ENCODE results near the gene INHBA. TPM values are rescaled to one million over a fixed set of nuclear protein-coding genes. Genes with fewer than 3 reads are reported as not detected.

Gene INHBA
- total RNA-seq, 1 donor from 2014 or later = 0.08 TPM

DNA sequence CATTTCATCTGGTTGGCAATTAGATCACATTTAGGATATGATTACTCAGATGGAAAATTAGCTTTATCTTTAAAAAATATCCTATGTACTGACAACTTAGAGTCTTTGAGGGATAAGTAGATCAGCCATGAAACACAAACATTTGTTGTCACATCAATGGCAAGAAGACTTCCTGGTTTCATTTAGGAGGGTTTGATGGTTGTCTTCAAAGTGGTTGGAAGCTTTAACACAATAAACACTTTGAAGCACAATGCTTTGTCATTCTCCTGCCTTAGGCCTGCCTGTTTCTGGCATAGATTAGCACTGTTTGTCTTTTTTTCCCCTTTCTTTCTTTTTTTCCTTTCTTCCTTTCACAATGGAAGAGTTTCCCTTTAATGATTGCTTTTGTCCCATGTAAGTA is 20.5 kb downstream of the INHBA start:
- DNase-seq (ENCODE audit: low spot score) = no peak
- Mint-ChIP-seq H3K27ac (ENCODE audit: unreplicated experiment) (no peak overlapping the region), H3K36me3 (ENCODE audit: low read depth, unreplicated experiment) (no peaks in the 10 kb centered on the region), H3K27me3 (ENCODE audit: unreplicated experiment) (no peaks in the 10 kb centered on the region), H3K4me1 (ENCODE audit: unreplicated experiment) (peaks cover 6% of the 10 kb centered on the region), H3K9me3 (ENCODE audit: unreplicated experiment) (no peaks in the 10 kb centered on the region), H3K4me3 (ENCODE audit: unreplicated experiment) (no peak overlapping the region)
- TF ChIP-seq, protein P1, sequence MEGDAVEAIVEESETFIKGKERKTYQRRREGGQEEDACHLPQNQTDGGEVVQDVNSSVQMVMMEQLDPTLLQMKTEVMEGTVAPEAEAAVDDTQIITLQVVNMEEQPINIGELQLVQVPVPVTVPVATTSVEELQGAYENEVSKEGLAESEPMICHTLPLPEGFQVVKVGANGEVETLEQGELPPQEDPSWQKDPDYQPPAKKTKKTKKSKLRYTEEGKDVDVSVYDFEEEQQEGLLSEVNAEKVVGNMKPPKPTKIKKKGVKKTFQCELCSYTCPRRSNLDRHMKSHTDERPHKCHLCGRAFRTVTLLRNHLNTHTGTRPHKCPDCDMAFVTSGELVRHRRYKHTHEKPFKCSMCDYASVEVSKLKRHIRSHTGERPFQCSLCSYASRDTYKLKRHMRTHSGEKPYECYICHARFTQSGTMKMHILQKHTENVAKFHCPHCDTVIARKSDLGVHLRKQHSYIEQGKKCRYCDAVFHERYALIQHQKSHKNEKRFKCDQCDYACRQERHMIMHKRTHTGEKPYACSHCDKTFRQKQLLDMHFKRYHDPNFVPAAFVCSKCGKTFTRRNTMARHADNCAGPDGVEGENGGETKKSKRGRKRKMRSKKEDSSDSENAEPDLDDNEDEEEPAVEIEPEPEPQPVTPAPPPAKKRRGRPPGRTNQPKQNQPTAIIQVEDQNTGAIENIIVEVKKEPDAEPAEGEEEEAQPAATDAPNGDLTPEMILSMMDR (IDR thresholded peaks at IDR 0.05; ENCODE audit: unreplicated experiment) = no peak

DNA sequence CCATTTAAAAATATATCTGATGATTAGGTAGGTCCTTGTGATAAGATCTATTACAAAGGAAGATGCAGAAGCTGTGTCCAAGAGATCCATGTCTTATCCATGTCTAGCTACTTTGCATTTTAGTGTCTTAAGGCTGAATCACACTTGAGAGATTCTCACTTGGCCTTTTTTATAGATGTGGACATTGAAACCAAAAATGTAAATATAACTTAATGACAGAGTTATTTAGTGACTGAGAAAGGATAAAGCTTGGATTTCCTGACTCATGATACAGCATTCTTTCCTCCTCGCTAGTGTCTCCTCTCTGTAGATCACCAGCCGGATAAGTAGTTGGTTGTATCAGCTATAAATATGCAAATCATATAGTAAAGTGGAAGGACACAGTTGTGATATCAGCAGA is 23.3 kb downstream of the INHBA start:
- Mint-ChIP-seq H3K27ac (ENCODE audit: unreplicated experiment) (no peak overlapping the region), H3K36me3 (ENCODE audit: low read depth, unreplicated experiment) (no peaks in the 10 kb centered on the region), H3K27me3 (ENCODE audit: unreplicated experiment) (no peaks in the 10 kb centered on the region), H3K4me3 (ENCODE audit: unreplicated experiment) (no peak overlapping the region), H3K4me1 (ENCODE audit: unreplicated experiment) (peaks cover 5% of the 10 kb centered on the region), H3K9me3 (ENCODE audit: unreplicated experiment) (no peaks in the 10 kb centered on the region)
- TF ChIP-seq, protein P1 (IDR thresholded peaks at IDR 0.05; ENCODE audit: unreplicated experiment) = no peak
- no peak for DNase-seq (ENCODE audit: low spot score)

DNA sequence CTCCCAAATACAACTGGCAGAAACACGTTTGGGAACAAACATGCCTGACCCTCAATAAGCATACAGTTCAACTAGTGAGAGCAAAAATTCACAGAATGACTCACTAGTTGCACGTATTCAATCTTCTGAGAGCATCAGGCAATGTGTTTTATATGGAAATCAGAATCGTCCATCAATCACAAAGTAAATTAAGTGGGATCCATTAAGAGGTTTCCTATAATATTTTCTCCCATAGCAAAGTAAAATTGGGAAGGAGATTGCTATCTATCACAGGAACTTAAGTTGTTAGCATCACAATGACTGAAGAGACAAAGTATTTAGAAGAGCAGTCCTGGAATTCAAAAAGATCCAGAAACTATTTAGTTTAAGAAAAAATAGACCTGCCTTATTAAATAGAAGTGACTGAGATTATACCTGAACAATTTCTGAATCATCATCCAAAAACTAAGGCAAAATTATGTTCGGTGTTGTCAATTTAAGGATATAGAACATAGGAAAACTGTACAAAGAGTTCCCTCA is 28.3 kb downstream of the INHBA start:
- no peaks in the 10 kb centered on the region for H3K9me3 Mint-ChIP-seq (ENCODE audit: unreplicated experiment)
- no peaks in the 10 kb centered on the region for H3K4me1 Mint-ChIP-seq (ENCODE audit: unreplicated experiment)
- TF ChIP-seq, protein P1 (IDR thresholded peaks at IDR 0.05; ENCODE audit: unreplicated experiment) = no peak
- no peak overlapping the region for H3K27ac Mint-ChIP-seq (ENCODE audit: unreplicated experiment)
- no peak overlapping the region for H3K4me3 Mint-ChIP-seq (ENCODE audit: unreplicated experiment)
- H3K27me3 Mint-ChIP-seq (ENCODE audit: unreplicated experiment) = no peaks in the 10 kb centered on the region
- DNase-seq (ENCODE audit: low spot score) = no peak
- no peaks in the 10 kb centered on the region for H3K36me3 Mint-ChIP-seq (ENCODE audit: low read depth, unreplicated experiment)

DNA sequence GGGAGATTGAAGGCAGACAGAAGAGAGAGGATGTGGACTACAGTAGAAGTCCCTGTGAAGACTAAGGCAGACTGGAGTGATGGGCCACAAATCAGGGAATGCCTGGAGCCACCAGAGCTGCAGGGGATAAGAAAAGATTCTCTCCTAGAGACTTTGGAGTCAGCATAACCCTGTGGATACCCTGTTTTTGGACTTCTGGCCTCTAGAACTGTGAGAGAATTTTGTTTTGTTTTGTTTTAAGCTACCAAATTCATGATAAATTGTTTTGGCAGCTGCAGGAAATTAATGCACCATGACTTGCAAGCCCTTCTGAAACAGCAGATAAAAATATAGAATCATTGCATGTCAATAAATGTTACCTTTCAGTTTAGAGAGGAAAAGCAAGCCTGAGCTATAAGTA is 41.3 kb downstream of the INHBA start:
- no peak overlapping the region for H3K4me3 Mint-ChIP-seq (ENCODE audit: unreplicated experiment)
- no peak overlapping the region for H3K27ac Mint-ChIP-seq (ENCODE audit: unreplicated experiment)
- H3K36me3 Mint-ChIP-seq (ENCODE audit: low read depth, unreplicated experiment) = no peaks in the 10 kb centered on the region
- no peaks in the 10 kb centered on the region for H3K4me1 Mint-ChIP-seq (ENCODE audit: unreplicated experiment)
- no peaks in the 10 kb centered on the region for H3K9me3 Mint-ChIP-seq (ENCODE audit: unreplicated experiment)
- no peak for DNase-seq (ENCODE audit: low spot score)
- TF ChIP-seq, protein P1 (IDR thresholded peaks at IDR 0.05; ENCODE audit: unreplicated experiment) = no peak
- no peaks in the 10 kb centered on the region for H3K27me3 Mint-ChIP-seq (ENCODE audit: unreplicated experiment)

DNA sequence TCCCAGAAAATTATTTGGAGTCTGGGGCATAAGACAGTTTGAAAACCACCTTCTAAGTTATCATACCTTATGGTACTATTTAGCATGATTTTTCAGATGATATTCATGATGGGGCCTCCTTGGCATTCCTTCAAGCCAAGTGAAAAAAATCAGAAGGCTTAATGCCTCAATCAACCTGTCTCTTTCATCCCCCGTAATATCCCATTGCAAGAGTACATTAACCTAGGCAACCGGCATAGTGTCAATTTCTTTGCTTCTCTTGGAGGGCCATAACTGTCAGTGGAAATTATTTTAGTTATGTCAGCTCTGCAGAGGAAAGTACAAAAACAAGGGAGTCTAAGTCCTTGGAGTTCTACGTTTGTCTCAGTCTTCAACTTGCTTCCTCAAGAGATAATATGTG is 43.4 kb downstream of the INHBA start:
- Mint-ChIP-seq H3K36me3 (ENCODE audit: low read depth, unreplicated experiment) (no peaks in the 10 kb centered on the region), H3K9me3 (ENCODE audit: unreplicated experiment) (no peaks in the 10 kb centered on the region), H3K27me3 (ENCODE audit: unreplicated experiment) (no peaks in the 10 kb centered on the region), H3K4me1 (ENCODE audit: unreplicated experiment) (no peaks in the 10 kb centered on the region), H3K27ac (ENCODE audit: unreplicated experiment) (no peak overlapping the region), H3K4me3 (ENCODE audit: unreplicated experiment) (no peak overlapping the region)
- TF ChIP-seq, protein P1 (IDR thresholded peaks at IDR 0.05; ENCODE audit: unreplicated experiment) = no peak
- no peak for DNase-seq (ENCODE audit: low spot score)

All from endothelial cell (in vitro differentiated cells).